Measurements from ENCODE around the gene XPO6. TPM values are rescaled to one million over a fixed set of nuclear protein-coding genes. Genes with fewer than 3 reads are reported as not detected.
"Not testable (repeated sequence)": the region's sequence is repeated elsewhere in the genome, so short reads cannot be mapped to it uniquely, and the experiment has no call there.

XPO6 gene
- total RNA-seq, 3 donors from 2014 or later: 291 to 305 (median 303) TPM

GRCh38 chr16:28115866-28116265, 95.9 kb downstream of the XPO6 start:
- not testable (repeated sequence) for DNase-seq; ATAC-seq; H3K9me3 Mint-ChIP-seq; H3K4me1 Mint-ChIP-seq (ENCODE audit: low read depth); H3K27me3 Mint-ChIP-seq (ENCODE audit: low read depth); H3K4me3 Mint-ChIP-seq
- peaks cover 55% of the 10 kb centered on the region for H3K36me3 Mint-ChIP-seq (ENCODE audit: insufficient read depth)

GRCh38 chr16:28112908-28113307, 98.9 kb downstream of the XPO6 start:
- peaks cover 61% of the 10 kb centered on the region for H3K36me3 Mint-ChIP-seq (ENCODE audit: insufficient read depth)
- no peaks in the 10 kb centered on the region for H3K9me3 Mint-ChIP-seq
- H3K4me1 Mint-ChIP-seq (ENCODE audit: low read depth): peaks cover 19% of the 10 kb centered on the region
- H3K4me3 Mint-ChIP-seq: no peak overlapping the region
- peak; percentile 70 to 73 for ATAC-seq
- no peaks in the 10 kb centered on the region for H3K27me3 Mint-ChIP-seq (ENCODE audit: low read depth)
- DNase-seq: no peak

GRCh38 chr16:28110977-28111376, 100.8 kb downstream of the XPO6 start:
- DNase-seq (no peak), ATAC-seq (no peak)
- Mint-ChIP-seq H3K36me3 (ENCODE audit: insufficient read depth) (peaks cover 54% of the 10 kb centered on the region), H3K4me3 (no peak overlapping the region), H3K9me3 (no peaks in the 10 kb centered on the region), H3K4me1 (ENCODE audit: low read depth) (peaks cover 19% of the 10 kb centered on the region), H3K27me3 (ENCODE audit: low read depth) (no peaks in the 10 kb centered on the region)

- H3K4me3 Mint-ChIP-seq: no peak overlapping the region
Observed at GRCh38 chr16:28110479-28110878, 101.3 kb downstream of the XPO6 start.

GRCh38 chr16:28110074-28110473, 101.7 kb downstream of the XPO6 start:
- Mint-ChIP-seq H3K4me1 (ENCODE audit: low read depth) (peaks cover 17% of the 10 kb centered on the region), H3K36me3 (ENCODE audit: insufficient read depth) (peaks cover 53% of the 10 kb centered on the region), H3K4me3 (no peak overlapping the region), H3K27me3 (ENCODE audit: low read depth) (no peaks in the 10 kb centered on the region), H3K9me3 (no peaks in the 10 kb centered on the region)
- ATAC-seq (no peak), DNase-seq (no peak)

More at GRCh38 chr16:28110479-28110878, 101.3 kb downstream of the XPO6 start:
- no peaks in the 10 kb centered on the region for H3K27me3 Mint-ChIP-seq (ENCODE audit: low read depth)
- DNase-seq (no peak), ATAC-seq (no peak)
- peaks cover 52% of the 10 kb centered on the region for H3K36me3 Mint-ChIP-seq (ENCODE audit: insufficient read depth)
- H3K9me3 Mint-ChIP-seq: no peaks in the 10 kb centered on the region
- H3K4me1 Mint-ChIP-seq (ENCODE audit: low read depth): peaks cover 17% of the 10 kb centered on the region

GRCh38 chr16:28108590-28109247, 103.0 kb downstream of the XPO6 start:
- no peaks in the 10 kb centered on the region for H3K9me3 Mint-ChIP-seq
- ATAC-seq (no peak), DNase-seq (no peak)
- H3K36me3 Mint-ChIP-seq (ENCODE audit: insufficient read depth): peaks cover 57% of the 10 kb centered on the region
- no peak overlapping the region for H3K4me3 Mint-ChIP-seq
- H3K4me1 Mint-ChIP-seq (ENCODE audit: low read depth): peaks cover 16% of the 10 kb centered on the region
- H3K27me3 Mint-ChIP-seq (ENCODE audit: low read depth): no peaks in the 10 kb centered on the region

- H3K9me3 Mint-ChIP-seq: no peaks in the 10 kb centered on the region
- H3K36me3 Mint-ChIP-seq (ENCODE audit: insufficient read depth): peaks cover 62% of the 10 kb centered on the region
- H3K4me3 Mint-ChIP-seq: no peak overlapping the region
- DNase-seq: no peak
- peaks cover 10% of the 10 kb centered on the region for H3K4me1 Mint-ChIP-seq (ENCODE audit: low read depth)
- H3K27me3 Mint-ChIP-seq (ENCODE audit: low read depth): no peaks in the 10 kb centered on the region
- ATAC-seq: no peak
Observed at GRCh38 chr16:28107232-28107631, 104.5 kb downstream of the XPO6 start.

GRCh38 chr16:28106467-28107215, 105.1 kb downstream of the XPO6 start:
- ATAC-seq: no peak
- no peaks in the 10 kb centered on the region for H3K27me3 Mint-ChIP-seq (ENCODE audit: low read depth)
- no peak for DNase-seq
- H3K9me3 Mint-ChIP-seq: no peaks in the 10 kb centered on the region
- H3K36me3 Mint-ChIP-seq (ENCODE audit: insufficient read depth): peaks cover 65% of the 10 kb centered on the region
- H3K4me1 Mint-ChIP-seq (ENCODE audit: low read depth): peaks cover 10% of the 10 kb centered on the region
- H3K4me3 Mint-ChIP-seq: no peak overlapping the region

- ATAC-seq: no peak
- H3K27me3 Mint-ChIP-seq (ENCODE audit: low read depth): no peaks in the 10 kb centered on the region
- H3K4me3 Mint-ChIP-seq: no peak overlapping the region
- H3K36me3 Mint-ChIP-seq (ENCODE audit: insufficient read depth): peaks cover 64% of the 10 kb centered on the region
- H3K4me1 Mint-ChIP-seq (ENCODE audit: low read depth): peaks cover 10% of the 10 kb centered on the region
- H3K9me3 Mint-ChIP-seq: no peaks in the 10 kb centered on the region
- no peak for DNase-seq
Observed at GRCh38 chr16:28105954-28106353, 105.8 kb downstream of the XPO6 start.

GRCh38 chr16:28105297-28105696, 106.5 kb downstream of the XPO6 start:
- DNase-seq: no peak

GRCh38 chr16:28104404-28104803, 107.4 kb downstream of the XPO6 start:
- no peak for ATAC-seq
- Mint-ChIP-seq H3K9me3 (no peaks in the 10 kb centered on the region), H3K36me3 (ENCODE audit: insufficient read depth) (peaks cover 61% of the 10 kb centered on the region), H3K4me3 (no peak overlapping the region), H3K4me1 (ENCODE audit: low read depth) (peaks cover 1% of the 10 kb centered on the region), H3K27me3 (ENCODE audit: low read depth) (no peaks in the 10 kb centered on the region)
- no peak for DNase-seq

More at GRCh38 chr16:28105297-28105696, 106.5 kb downstream of the XPO6 start:
- no peaks in the 10 kb centered on the region for H3K27me3 Mint-ChIP-seq (ENCODE audit: low read depth)
- ATAC-seq: no peak
- H3K4me3 Mint-ChIP-seq: no peak overlapping the region
- H3K36me3 Mint-ChIP-seq (ENCODE audit: insufficient read depth): peaks cover 61% of the 10 kb centered on the region
- no peaks in the 10 kb centered on the region for H3K9me3 Mint-ChIP-seq
- H3K4me1 Mint-ChIP-seq (ENCODE audit: low read depth): peaks cover 5% of the 10 kb centered on the region

- DNase-seq (no peak), ATAC-seq (no peak)
- Mint-ChIP-seq H3K27me3 (ENCODE audit: low read depth) (no peaks in the 10 kb centered on the region), H3K36me3 (ENCODE audit: insufficient read depth) (peaks cover 64% of the 10 kb centered on the region), H3K9me3 (no peaks in the 10 kb centered on the region), H3K4me3 (no peak overlapping the region), H3K4me1 (ENCODE audit: low read depth) (no peaks in the 10 kb centered on the region)
Observed at GRCh38 chr16:28103516-28104170, 108.1 kb downstream of the XPO6 start.

- Mint-ChIP-seq H3K36me3 (ENCODE audit: insufficient read depth) (peaks cover 69% of the 10 kb centered on the region), H3K27me3 (ENCODE audit: low read depth) (no peaks in the 10 kb centered on the region), H3K4me1 (ENCODE audit: low read depth) (peaks cover 2% of the 10 kb centered on the region), H3K9me3 (no peaks in the 10 kb centered on the region), H3K4me3 (no peak overlapping the region)
- ATAC-seq: no peak
- DNase-seq: no peak
Observed at GRCh38 chr16:28101533-28101890, 110.3 kb downstream of the XPO6 start.

GRCh38 chr16:28100810-28101532, 110.8 kb downstream of the XPO6 start:
- Mint-ChIP-seq H3K4me3 (no peak overlapping the region), H3K36me3 (ENCODE audit: insufficient read depth) (peaks cover 69% of the 10 kb centered on the region), H3K4me1 (ENCODE audit: low read depth) (peaks cover 2% of the 10 kb centered on the region), H3K27me3 (ENCODE audit: low read depth) (no peaks in the 10 kb centered on the region), H3K9me3 (no peaks in the 10 kb centered on the region)
- DNase-seq (no peak), ATAC-seq (no peak)
